Suppressor macrophage treated with lipopolysaccharide for 1 hour (primary cell): ENCODE data around the gene SYTL3.

Source experiments
- DNase-seq, 3 donors: peaks; one replicate each; pipeline ENCODE4 v3.0.0-alpha.2; 2020 to 2022

Gene SYTL3

DNA sequence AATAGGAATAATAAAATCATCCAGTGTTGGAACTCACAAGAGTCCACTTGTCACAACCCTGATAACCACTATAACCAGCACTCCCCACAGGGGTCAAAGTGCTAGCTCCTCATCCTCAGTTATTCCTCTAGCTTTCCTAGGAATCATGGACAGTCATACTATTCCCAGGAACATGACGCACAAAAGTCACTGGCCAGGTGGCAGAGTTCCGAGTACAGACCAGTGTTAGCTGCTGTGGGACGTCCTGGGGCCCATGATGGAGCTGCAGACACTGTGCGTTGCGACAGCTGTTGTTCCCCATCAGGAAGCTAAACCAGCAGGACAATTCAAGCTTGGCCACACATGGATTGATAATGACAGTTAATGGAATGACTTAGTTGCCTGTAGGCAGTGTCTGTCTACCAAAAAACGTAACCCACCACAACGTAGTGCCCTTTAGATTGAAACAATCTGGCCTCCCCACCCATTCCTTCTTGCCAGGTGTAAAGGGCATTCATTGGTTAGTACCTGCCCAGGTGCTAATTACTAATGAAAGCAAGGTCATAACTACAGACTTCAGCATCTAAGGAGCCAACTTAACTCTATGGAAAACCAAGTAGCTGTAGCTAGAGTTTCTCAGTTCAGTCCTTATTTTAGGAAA, 151.9 kb downstream of the SYTL3 start:
- no peak for DNase-seq

GRCh38 chr6:158803733-158804143, 153.9 kb downstream of the SYTL3 start:
- DNase-seq: peak in 1 of 3 donors; percentile 18

- no peak for DNase-seq
These were observed 154.4 kb downstream of the SYTL3 start for GRCh38 chr6:158804207-158804606.

DNA sequence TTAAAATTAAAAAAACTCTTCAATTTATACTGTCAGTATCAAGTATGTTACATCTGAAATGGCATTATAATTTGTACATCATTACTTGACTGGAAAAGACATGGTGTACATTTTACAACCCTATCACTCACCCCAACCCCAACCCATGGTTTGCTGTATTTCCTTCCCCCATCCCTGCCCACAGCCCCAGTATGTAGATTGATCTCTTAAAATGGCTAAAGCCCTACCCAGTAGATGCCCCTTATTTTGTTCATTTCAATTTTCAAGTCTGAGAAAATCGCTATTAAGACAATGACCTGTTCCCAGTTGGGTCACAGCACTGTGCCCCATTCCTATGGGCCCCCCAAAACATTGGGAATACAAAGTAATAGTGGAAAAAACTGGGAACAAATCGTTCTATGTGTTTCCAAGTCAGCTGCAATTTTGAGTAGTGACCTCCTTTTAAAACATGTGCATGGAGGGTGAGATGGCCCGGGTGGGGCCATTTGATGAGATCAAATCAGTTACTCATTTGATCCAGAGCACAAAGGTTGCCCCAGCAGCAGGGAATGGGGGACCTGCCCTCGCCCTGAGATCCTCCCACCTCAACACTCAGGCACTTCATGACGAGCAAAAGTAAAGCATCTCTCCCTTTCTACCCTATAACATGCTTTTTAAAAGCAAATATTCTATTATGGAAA, 156.0 kb downstream of the SYTL3 start:
- DNase-seq: no peak

- no peak for DNase-seq
These were observed 157.9 kb downstream of the SYTL3 start for GRCh38 chr6:158807515-158808441.

DNA sequence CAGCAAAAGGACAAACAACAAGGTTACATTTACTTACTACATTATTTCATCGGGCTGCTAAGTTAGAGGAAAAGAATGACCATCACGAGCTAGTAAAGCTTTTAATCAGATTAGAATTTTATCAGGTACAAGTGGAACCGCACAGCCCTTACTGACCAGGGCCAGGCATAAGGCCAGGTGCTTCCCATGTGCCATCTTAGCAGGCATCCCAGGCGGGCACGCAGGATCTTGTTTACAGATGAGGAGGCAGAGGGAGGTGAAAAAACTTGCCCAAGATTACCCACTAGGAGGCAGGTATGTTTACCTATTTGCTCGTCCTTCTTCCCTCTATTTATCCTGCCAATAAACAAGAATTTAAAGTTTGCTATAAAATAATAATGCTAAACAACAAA, 158.6 kb downstream of the SYTL3 start:
- DNase-seq: no peak

GRCh38 chr6:158808941-158809678, 159.3 kb downstream of the SYTL3 start:
- no peak for DNase-seq

GRCh38 chr6:158810155-158811095, 160.6 kb downstream of the SYTL3 start:
- DNase-seq: no peak

DNA sequence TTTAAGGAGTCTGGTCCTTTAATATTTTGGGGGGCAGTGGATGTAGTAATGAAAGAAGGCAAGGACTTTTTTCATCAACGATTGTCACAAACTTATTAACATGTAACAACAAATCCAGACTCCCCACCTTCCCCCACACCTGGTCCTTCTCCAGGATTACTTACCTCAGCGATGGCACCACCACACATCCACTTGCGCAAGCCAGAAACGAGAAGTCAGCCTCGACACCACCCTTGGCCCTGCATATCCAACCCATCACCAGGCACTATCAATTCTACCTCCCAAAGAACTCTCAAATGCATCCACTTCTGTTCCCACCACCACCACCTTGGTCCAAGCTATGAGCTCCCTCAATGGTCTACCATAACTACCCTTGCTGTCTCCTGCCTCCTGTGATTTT, 162.8 kb downstream of the SYTL3 start:
- DNase-seq: no peak

GRCh38 chr6:158813032-158813431, 163.2 kb downstream of the SYTL3 start:
- DNase-seq: no peak
